SK-N-SH treated with all-trans-retinoic acid at 6 μM for 48 hours (cell line): ENCODE data around the gene RPL21.

ENCODE experiments used
- BACH2 ChIP-seq: fragments of 250-450 bp; sonication (Bioruptor Pico); IDR thresholded peaks from 2 replicates; pipeline ENCODE4 v1.9.0; 2021; ENCODE audit warnings: mild to moderate bottlenecking, borderline replicate concordance
- ISL1 ChIP-seq: fragments of 250-450 bp; sonication (Bioruptor Pico); IDR thresholded peaks from 2 replicates; pipeline ENCODE4 v2.1.2; 2022; ENCODE audit warnings: mild to moderate bottlenecking, moderate library complexity
- PPARA ChIP-seq: fragments of 250-450 bp; sonication (Bioruptor Pico); IDR thresholded peaks from 2 replicates; pipeline ENCODE4 v1.5.0; 2020; ENCODE audit warnings: mild to moderate bottlenecking, borderline replicate concordance
- ZNF565 ChIP-seq: fragments of 450-650 bp; formaldehyde crosslinking; conservative IDR thresholded peaks from 2 replicates; pipeline ENCODE4 v1.5.0; 2020; ENCODE audit warnings: low read depth, mild to moderate bottlenecking, moderate library complexity
- TF ChIP-seq, protein P1 (sequence below): fragments of 250-450 bp; sonication (Bioruptor Pico); IDR thresholded peaks from 2 replicates; pipeline ENCODE4 v1.5.1; 2020; ENCODE audit warnings: low read depth, mild to moderate bottlenecking, moderate library complexity

DNA sequence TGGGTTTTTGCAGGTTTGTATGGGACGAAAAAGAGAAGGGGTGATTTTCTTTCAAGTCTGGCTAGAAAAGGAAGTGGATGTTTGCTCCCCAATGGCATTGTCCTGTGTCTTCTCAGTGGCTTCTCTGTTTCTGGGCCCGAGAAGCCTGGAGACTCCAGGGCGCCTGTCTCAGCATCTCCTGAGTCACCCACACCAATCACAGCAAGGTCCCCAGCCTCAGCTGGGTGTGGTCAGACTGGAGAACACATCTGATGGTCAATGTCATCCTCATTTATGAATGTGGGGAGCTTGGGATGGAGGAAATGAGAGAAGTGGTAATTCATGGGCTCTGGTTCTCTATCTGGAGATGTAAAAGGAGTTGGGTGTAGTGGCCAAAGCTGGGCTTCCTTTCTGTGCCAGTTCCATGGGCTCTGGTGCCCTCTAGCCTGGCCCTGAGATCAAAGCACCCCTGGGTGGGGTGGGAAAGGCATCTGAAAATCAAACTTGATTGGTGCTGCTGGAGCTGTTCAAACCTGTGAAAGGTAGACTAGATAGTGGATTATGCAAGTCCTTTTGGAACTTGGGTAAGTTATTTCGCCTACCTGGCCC is 32.6 kb downstream of the RPL21 start:
- TF ChIP-seq, protein P1, sequence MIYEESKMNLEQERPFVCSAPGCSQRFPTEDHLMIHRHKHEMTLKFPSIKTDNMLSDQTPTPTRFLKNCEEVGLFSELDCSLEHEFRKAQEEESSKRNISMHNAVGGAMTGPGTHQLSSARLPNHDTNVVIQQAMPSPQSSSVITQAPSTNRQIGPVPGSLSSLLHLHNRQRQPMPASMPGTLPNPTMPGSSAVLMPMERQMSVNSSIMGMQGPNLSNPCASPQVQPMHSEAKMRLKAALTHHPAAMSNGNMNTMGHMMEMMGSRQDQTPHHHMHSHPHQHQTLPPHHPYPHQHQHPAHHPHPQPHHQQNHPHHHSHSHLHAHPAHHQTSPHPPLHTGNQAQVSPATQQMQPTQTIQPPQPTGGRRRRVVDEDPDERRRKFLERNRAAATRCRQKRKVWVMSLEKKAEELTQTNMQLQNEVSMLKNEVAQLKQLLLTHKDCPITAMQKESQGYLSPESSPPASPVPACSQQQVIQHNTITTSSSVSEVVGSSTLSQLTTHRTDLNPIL (CRISPR knock-in tag) = no peak
- no peak for TF ChIP-seq BACH2 (CRISPR knock-in tag)
- no peak for TF ChIP-seq ISL1
- TF ChIP-seq PPARA (CRISPR knock-in tag) = no peak
- no peak for TF ChIP-seq ZNF565
